Measurements from ENCODE around the gene SLC36A3. TPM values are rescaled to one million over a fixed set of nuclear protein-coding genes. Genes with fewer than 3 reads are reported as not detected.
"Not testable (repeated sequence)": the region's sequence is repeated elsewhere in the genome, so short reads cannot be mapped to it uniquely, and the experiment has no call there.

Gene SLC36A3
- total RNA-seq, 4 donors from 2014 or later = not detected

DNA sequence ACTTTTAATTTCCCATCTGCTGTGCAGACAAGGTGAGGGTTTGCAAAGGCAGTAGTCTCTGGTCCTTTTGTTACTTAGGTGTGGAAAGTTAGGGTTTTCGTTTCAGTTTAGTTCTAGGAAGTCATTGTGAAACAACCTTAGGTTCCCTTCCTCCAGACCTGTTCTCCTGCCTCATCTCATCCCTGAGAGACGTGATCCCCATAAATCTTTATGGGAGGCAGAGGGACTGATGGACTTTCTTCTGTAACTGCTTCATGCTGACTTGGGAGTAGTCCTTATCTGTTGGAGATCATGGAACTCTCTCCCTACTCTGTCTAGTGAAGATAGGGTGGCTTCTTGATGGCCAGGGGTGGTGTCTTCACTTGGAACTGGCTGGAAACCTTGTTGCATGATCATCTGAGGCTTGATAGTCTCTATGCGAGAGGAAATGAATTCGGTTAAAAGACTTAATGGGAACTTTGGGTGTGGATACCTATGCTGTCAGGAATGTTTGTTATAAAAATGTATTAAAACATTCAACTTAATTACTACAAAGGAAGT, 57.8 kb downstream of the SLC36A3 start:
- no peaks in the 10 kb centered on the region for H3K27me3 ChIP-seq
- H3K27ac ChIP-seq = no peak overlapping the region
- H3K36me3 ChIP-seq = no peaks in the 10 kb centered on the region
- 73 to 81% methylated on average over 4 of the region's 4 CpGs for WGBS, 2 donors
- no peaks in the 10 kb centered on the region for H3K4me1 ChIP-seq
- H3K9me3 ChIP-seq = no peaks in the 10 kb centered on the region
- intact Hi-C loops (cut with DNase I) = no loop called here
- DNase-seq = no peak
- no peak for TF ChIP-seq POLR2A (IDR thresholded peaks at IDR 0.05)
- TF ChIP-seq CTCF (IDR thresholded peaks at IDR 0.05) = no peak
- no peak overlapping the region for H3K4me3 ChIP-seq

DNA sequence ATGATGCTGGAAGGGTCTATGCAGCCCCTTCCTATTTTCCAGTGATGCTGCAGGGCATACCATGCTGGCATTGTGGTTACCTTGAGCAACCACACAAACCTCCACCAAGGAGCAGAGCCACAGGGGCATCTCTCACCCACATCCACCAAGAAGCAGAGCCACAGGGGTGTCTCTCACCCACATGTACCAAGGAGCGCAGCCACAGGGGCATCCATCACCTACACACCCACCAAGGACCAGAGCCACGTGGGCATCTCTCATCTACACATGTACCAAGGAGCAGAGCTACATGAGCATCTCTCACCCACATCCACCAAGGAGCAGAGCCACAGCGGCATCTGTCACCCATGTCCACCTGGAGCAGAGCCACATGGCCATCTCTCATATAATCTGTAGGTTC, 59.4 kb downstream of the SLC36A3 start:
- no peaks in the 10 kb centered on the region for H3K4me1 ChIP-seq
- DNase-seq = no peak
- 86 to 93% methylated on average over 3 of the region's 3 CpGs for WGBS, 2 donors
- intact Hi-C loops (cut with DNase I) = no loop called here
- TF ChIP-seq CTCF (IDR thresholded peaks at IDR 0.05) (no peak), POLR2A (IDR thresholded peaks at IDR 0.05) (no peak)
- H3K27ac ChIP-seq = no peak overlapping the region
- no peak overlapping the region for H3K4me3 ChIP-seq
- H3K36me3 ChIP-seq = no peaks in the 10 kb centered on the region
- no peaks in the 10 kb centered on the region for H3K9me3 ChIP-seq
- no peaks in the 10 kb centered on the region for H3K27me3 ChIP-seq

DNA sequence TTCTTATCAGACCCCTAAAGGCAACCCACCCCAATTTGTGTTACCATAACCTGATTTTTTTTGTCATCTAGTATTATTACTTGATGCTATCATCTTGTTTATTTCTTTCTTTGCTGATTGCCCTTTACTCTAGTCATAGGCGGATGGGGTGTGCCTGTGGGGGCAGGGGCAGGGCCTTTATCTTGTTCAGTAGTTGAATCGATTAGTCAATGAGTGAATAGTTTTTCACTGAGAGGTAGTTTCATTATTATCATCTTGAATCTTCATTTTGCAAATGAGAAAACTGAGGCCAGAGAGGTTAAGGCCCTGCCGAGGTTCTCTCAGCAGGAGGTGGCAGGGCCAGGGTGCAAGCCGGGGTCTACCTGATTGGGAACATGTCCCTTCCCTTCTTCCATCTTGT, 60.0 kb downstream of the SLC36A3 start:
- Histone ChIP-seq H3K27ac (no peak overlapping the region), H3K4me3 (no peak overlapping the region), H3K4me1 (no peaks in the 10 kb centered on the region), H3K27me3 (no peaks in the 10 kb centered on the region), H3K9me3 (no peaks in the 10 kb centered on the region), H3K36me3 (no peaks in the 10 kb centered on the region)
- intact Hi-C loops (cut with DNase I) = no loop called here
- 86 to 99% methylated on average over 4 of the region's 4 CpGs for WGBS, 2 donors
- TF ChIP-seq CTCF (IDR thresholded peaks at IDR 0.05) (no peak), POLR2A (IDR thresholded peaks at IDR 0.05) (no peak)
- no peak for DNase-seq

- Histone ChIP-seq H3K4me1 (no peaks in the 10 kb centered on the region), H3K27ac (no peak overlapping the region), H3K4me3 (no peak overlapping the region), H3K36me3 (no peaks in the 10 kb centered on the region), H3K9me3 (no peaks in the 10 kb centered on the region), H3K27me3 (no peaks in the 10 kb centered on the region)
- intact Hi-C loops (cut with DNase I) = no loop called here
- no peak for DNase-seq
- WGBS, 2 donors = 88 to 91% methylated on average over 4 of the region's 4 CpGs
- TF ChIP-seq CTCF (IDR thresholded peaks at IDR 0.05) = no peak
- no peak for TF ChIP-seq POLR2A (IDR thresholded peaks at IDR 0.05)
Measured at GRCh38 chr5:151243127-151243526, 60.4 kb downstream of the SLC36A3 start.

DNA sequence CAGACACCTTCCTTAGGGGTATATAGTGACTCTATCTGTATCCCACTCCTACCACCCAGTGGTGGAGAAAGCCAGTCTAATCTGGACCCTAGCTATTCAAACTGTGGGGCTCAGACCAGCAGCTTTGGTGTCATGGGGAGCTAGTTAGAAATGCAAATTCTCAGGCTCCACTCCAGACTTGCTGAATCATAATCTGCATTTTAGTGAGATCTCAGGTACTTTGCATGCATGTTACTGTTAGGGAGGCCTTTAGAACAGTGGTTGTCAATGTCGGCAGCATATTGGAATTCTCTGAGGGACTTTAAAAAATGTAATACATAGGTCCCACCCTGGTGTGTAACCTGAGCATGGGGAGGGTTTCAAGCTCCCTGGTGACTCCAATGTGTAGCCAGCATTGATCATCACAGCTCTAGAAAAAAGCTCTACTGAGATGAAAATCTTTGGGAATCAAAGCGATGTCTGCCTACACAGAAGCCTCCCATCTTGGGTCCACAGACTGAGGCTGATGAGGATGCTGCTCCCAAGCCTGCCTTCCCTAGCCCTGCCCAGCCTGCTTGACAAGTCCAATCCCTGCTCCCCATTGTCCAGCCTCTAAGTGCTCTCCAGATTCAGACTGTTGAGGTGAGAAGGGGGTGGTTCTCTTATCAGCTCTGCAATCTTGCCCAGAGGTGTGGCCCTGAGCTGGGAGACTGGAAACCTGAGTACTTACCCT, 62.5 kb downstream of the SLC36A3 start:
- no peak for TF ChIP-seq POLR2A (IDR thresholded peaks at IDR 0.05)
- no peak for TF ChIP-seq CTCF (IDR thresholded peaks at IDR 0.05)
- DNase-seq = no peak
- H3K36me3 ChIP-seq = no peaks in the 10 kb centered on the region
- WGBS, 2 donors = 86 to 90% methylated on average over 1 to 2 of the region's 2 CpGs
- intact Hi-C loops (cut with DNase I) = no loop called here
- no peak overlapping the region for H3K27ac ChIP-seq
- no peaks in the 10 kb centered on the region for H3K4me1 ChIP-seq
- no peaks in the 10 kb centered on the region for H3K9me3 ChIP-seq
- H3K27me3 ChIP-seq = no peaks in the 10 kb centered on the region
- no peak overlapping the region for H3K4me3 ChIP-seq

- intact Hi-C loops (cut with DNase I) = not testable (repeated sequence)
Measured at GRCh38 chr5:151240268-151240835, 63.2 kb downstream of the SLC36A3 start.

More at GRCh38 chr5:151240268-151240835, 63.2 kb downstream of the SLC36A3 start:
- H3K9me3 ChIP-seq, H3K36me3 ChIP-seq, H3K4me3 ChIP-seq, H3K4me1 ChIP-seq, H3K27ac ChIP-seq, H3K27me3 ChIP-seq, DNase-seq: not testable (repeated sequence)
- WGBS, 2 donors = 85 to 92% methylated on average over 10 of the region's 10 CpGs
